Limb (tissue), 2 donors: ENCODE data around the gene GALR2.
"Not testable (repeated sequence)": the region's sequence is repeated elsewhere in the genome, so short reads cannot be mapped to it uniquely, and the experiment has no call there.

Experiments used
- DNase-seq, 2 donors: peaks; one replicate each; pipeline ENCODE4 v3.0.0-alpha.2; 2016; ENCODE audit errors: extremely low spot score in 2 of 2

Gene GALR2

DNA sequence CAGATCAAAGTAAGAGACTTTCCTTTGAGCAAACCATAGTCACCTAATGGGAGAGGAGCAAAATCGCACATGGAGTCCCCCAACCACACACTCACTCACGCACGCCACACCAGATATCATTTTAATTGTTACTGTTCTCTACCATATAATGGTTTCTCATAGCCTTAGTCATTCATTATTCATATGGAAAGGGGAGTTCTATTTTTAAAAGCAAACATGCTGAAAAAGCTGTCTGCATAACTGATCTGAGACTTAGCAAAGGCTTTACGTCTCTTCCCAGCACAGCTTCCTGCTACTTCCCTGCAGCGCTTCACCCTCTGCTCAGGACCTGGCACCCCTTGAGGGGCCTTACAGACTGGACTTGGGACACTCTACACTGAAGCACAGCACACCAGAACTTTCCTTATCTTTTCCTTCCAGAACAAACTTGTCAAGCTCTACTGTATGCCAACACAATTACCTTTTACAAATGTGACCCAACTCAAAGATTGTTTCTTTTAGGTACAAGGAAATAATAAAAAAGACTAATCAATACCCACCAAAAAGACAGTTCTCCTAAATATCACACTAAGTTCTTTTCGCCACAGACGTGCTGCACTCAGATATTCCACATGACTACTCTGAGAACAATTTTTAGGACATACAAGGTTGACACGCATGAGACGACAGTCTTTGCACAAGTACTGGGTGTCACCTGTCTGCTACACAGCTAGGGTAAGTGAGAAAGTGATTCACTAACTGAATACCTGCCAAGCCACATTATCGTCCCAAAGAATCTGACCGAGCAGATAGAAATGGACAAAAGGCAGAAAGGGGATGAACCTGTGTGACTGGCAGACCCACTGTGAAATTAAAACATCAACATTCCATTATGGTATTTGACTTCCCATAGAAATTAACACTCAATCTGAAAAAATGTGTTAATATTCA lies 23.8 kb upstream of the GALR2 start:
- no peak for DNase-seq

DNA sequence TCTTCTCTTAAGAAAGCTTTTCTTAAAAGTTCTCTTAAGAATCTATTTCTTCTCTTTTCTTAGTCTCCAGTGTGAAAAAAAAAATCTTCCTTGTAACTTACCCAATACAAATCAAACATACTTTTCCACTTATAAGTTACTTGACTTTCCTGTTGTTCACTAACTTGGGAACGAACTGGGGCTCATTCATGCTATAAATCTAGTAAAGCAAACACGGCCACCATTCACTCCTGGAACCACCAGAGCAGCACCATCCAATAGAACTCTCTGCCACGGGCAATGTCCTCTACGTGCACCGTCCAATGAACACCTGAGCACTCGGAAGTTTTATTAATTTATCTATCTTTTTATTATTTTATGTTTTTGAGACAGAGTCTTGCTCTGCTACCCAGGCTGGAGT lies 23.0 kb upstream of the GALR2 start:
- no peak for DNase-seq

DNA sequence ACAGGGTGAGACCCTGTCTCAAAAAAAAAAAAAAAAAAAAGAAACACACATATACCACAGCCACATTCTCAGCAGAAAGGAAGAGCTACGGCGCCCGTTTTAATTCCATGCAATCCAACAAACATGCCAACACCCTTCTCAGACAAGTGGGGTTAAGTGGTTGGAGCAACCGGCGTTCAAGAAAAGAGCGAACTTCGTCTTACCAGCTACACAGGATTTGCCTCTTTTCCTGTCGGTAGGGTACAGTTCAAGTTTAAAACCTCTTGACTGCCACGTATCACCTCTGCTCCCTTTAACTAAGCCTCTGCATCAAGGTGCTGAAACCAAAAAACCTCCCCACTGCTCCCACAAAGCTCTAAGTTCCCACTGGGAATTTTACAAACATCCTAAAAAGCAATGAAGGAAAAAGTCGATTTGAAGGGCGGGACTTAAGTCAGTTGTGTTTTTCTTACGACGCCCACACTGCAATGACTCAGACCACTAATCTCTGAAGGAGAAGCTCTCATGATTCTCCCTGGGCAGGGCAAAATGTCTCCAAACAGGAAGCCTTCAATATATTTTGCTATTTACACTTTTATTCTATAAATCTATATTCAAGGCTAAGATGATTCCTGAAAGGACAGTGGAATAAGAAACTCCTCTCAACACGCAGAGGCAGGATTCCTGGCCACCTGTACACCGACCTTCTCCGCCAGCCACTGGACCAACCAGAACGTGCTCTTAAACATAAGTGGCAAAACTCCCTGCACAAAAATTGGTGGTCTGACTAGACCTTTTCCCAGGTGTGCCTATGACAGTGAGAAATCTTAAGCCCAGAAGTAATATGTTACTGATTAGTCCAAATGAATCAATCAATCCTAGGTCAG lies 21.1 kb upstream of the GALR2 start:
- DNase-seq, result no peak

- DNase-seq, result no peak
Measured at GRCh38 chr17:76054112-76054476, 20.5 kb upstream of the GALR2 start.

DNA sequence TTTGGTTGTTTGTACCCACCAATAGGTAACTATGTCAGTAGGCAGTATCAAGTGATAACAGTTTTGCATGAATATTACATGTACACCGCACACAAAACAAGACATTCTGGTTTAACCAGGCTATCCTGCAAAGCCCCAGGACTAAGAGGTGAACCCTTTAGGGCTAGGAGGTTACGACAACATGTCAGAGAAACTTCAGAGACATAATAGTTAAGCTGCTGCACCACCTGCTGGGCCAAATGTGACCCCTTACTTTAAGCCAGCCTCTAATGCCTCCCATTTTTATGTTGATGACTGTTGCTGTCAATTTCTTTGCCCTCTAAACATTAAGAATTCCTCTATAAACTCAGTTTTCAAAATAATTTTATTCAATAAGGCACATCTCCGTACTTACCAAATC lies 17.7 kb upstream of the GALR2 start:
- DNase-seq, result no peak

DNA sequence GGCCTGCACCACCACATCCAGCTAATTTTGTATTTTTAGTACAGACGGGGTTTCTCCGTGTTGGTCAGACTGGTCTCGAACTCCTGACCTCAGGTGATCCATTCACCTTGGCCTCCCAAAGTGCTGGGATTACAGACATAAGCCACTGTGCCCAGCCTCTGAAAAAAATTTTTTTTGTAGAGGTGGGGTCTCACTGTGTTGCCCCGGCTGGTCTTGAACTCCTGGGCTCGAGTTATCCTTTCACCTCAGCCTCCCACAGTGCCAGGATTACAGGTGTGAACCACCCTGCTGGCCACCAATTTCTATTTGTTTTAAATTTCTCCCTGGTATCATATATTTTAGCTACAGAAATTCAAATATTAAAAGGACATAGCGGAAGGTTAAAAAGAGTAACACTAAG lies 16.3 kb upstream of the GALR2 start:
- DNase-seq, result not testable (repeated sequence)

DNA sequence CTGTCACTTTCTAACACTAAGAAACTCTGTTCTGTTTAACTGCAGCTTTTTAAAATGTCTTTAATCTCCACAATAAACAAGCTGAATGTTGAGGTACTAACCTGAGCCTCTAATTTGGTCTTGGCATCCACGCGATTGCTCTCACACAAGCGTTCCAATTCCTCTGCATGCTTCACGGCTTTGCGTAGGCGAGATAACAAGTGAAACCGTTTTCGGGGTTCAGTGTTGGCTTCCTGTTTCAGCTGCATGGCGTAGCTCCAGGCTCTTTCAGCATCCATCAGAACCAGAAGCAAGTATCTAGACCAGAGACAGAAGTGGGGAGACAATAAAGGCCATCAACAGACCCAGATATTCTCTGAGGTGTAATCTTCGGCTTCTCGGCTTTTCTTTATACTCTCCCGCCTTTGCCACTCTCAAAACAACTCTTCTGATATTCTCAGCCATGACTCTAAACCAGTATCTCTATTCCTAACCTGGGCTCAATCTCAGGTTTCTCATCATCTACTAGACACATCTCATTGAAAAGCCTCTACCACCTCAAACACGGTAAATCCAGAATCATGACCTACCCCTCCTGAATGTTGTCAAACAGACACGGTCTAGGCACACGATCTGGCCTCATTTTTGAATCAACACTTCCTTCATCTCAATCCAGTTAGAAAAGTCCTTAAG lies 10.6 kb upstream of the GALR2 start:
- no peak for DNase-seq

DNA sequence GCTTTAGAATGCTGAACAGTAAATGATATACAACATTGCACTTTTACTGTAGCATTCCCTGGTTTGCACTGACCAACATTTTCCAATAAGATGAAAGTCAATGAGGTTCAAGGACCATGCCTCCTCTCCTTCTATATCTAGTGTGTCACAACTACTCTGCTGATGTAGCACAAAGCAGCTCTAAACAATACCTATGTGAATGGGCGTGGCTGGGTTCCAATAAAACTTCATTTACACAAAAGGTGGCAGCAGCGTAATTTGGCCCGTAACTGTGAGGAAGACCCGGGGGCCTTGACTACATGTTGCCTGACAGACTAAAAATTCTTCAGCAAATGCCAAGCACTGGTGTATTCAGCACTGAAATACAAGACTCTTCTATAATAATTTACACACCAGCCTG lies 8.8 kb upstream of the GALR2 start:
- no peak for DNase-seq

- no peak for DNase-seq
Measured at GRCh38 chr17:76071531-76072147, 2.9 kb upstream of the GALR2 start.

GRCh38 chr17:76072148-76072858 lies 2.3 kb upstream of the GALR2 start, which contains the start of gene SRP68:
TSS of gene SRP68 (minus strand) at chr17:76072517. CDS start at chr17:76072491, 26 bp downstream.
- DNase-seq, result peak; percentile 94

GRCh38 chr17:76075364-76076145 lies 974 bp downstream of the GALR2 start:
- no peak for DNase-seq

DNA sequence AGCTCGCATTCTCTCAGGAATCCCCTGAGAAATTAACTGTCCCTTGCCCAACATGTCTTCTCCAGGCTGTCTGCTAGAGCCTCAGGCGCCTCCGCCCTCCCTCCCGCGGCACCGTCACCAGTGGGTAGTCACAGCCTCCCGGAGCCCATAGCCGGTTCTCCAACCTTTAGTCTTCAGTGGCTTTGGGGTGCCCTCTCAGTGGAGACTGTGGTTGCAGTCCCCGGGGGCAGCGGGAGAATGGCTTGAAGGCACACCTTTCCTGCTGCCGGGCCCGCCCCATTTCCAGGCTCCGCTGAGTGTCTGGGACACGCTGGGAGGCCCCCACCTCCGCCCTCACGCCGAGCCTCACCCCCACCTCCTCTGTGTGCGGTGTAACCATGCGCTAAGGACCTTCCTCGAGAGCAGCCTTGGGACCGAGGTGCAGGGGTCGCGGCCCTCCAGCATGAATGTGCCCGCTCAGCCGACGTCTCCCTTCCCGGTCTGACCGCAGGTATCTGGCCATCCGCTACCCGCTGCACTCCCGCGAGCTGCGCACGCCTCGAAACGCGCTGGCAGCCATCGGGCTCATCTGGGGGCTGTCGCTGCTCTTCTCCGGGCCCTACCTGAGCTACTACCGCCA lies 1.7 kb downstream of the GALR2 start:
- no peak for DNase-seq

DNA sequence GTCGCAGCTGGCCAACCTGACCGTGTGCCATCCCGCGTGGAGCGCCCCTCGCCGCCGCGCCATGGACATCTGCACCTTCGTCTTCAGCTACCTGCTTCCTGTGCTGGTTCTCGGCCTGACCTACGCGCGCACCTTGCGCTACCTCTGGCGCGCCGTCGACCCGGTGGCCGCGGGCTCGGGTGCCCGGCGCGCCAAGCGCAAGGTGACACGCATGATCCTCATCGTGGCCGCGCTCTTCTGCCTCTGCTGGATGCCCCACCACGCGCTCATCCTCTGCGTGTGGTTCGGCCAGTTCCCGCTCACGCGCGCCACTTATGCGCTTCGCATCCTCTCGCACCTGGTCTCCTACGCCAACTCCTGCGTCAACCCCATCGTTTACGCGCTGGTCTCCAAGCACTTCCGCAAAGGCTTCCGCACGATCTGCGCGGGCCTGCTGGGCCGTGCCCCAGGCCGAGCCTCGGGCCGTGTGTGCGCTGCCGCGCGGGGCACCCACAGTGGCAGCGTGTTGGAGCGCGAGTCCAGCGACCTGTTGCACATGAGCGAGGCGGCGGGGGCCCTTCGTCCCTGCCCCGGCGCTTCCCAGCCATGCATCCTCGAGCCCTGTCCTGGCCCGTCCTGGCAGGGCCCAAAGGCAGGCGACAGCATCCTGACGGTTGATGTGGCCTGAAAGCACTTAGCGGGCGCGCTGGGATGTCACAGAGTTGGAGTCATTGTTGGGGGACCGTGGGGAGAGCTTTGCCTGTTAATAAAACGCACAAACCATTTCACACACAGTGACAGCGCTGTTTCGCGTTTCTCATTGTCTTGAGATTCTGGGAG lies 2.4 kb downstream of the GALR2 start:
- no peak for DNase-seq

GRCh38 chr17:76077584-76078110 lies 3.1 kb downstream of the GALR2 start:
- DNase-seq, result no peak

GRCh38 chr17:76078370-76078769 lies 3.8 kb downstream of the GALR2 start:
- not testable (repeated sequence) for DNase-seq

GRCh38 chr17:76078860-76079534 lies 4.4 kb downstream of the GALR2 start, which contains the start of gene ZACN:
TSS of gene ZACN (plus strand) at chr17:76079182. CDS start at chr17:76079265, 83 bp downstream.
- no peak for DNase-seq

- no peak for DNase-seq
Measured at GRCh38 chr17:76079535-76079955, 5.0 kb downstream of the GALR2 start.
